Keratinocyte (primary cell): ENCODE results near the gene NLRP3.

Experiments used
- EZH2 ChIP-seq: IDR thresholded peaks from one replicate; pipeline ENCODE4 v1.6.1; 2012; ENCODE audit warnings: inconsistent platforms, mild to moderate bottlenecking, low read length, moderate library complexity
- TF ChIP-seq, protein P1 (sequence below), 3 experiments: IDR thresholded peaks in 1 of 3; conservative IDR thresholded peaks in 1 of 3; optimal IDR thresholded peaks in 1 of 3; 2 replicates in 2 of 3; 3 replicates in 1 of 3; pipeline versions ENCODE3 to v1.5.1; 2011; ENCODE audit warnings: low read length in 3 of 3, mild to moderate bottlenecking in 3 of 3, moderate library complexity in 2 of 3, control low read depth in 1 of 3, inconsistent platforms in 1 of 3; ENCODE audit not compliant: insufficient read depth in 2 of 3; ENCODE audit errors: extremely low read depth in 1 of 3

DNA sequence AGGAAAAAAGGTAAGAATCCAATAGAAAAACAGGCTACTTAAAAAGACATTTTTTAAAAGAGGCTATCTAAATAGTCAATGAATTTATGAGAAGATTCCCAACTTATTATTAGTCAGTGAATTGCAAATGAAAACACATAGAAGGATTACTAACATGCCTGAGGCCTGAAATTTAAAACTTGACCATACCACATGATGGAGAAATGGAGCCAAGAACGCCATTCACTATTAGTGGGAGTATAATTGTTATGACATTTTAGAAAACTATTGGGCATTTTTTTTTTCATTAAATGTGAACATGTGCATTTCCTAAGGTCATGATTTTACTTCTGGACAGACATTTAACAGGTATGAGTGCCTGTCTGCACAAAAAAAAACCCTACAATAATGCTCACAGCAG lies 66.8 kb downstream of the NLRP3 start:
- TF ChIP-seq, protein P1, sequence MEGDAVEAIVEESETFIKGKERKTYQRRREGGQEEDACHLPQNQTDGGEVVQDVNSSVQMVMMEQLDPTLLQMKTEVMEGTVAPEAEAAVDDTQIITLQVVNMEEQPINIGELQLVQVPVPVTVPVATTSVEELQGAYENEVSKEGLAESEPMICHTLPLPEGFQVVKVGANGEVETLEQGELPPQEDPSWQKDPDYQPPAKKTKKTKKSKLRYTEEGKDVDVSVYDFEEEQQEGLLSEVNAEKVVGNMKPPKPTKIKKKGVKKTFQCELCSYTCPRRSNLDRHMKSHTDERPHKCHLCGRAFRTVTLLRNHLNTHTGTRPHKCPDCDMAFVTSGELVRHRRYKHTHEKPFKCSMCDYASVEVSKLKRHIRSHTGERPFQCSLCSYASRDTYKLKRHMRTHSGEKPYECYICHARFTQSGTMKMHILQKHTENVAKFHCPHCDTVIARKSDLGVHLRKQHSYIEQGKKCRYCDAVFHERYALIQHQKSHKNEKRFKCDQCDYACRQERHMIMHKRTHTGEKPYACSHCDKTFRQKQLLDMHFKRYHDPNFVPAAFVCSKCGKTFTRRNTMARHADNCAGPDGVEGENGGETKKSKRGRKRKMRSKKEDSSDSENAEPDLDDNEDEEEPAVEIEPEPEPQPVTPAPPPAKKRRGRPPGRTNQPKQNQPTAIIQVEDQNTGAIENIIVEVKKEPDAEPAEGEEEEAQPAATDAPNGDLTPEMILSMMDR (optimal IDR thresholded peaks at IDR 0.05 in 1 of 3, IDR thresholded peaks at IDR 0.05 in 1 of 3, conservative IDR thresholded peaks at IDR 0.05 in 1 of 3; ENCODE audit: extremely low read depth in 1 of 3, insufficient read depth in 2 of 3, low read length in 3 of 3) = no peak
- TF ChIP-seq EZH2 = no peak
